HG02588 (cell line): Measurements from ENCODE around the gene KRT75.
"Not testable (repeated sequence)": the region's sequence is repeated elsewhere in the genome, so short reads cannot be mapped to it uniquely, and the experiment has no call there.

Experiments
- ATAC-seq: cut with Tn5 transposase; IDR thresholded peaks from one replicate; pipeline ENCODE4 v1.9.1; 2021; ENCODE audit warnings: mild to moderate bottlenecking, moderate library complexity; ENCODE audit not compliant: unreplicated experiment

KRT75 gene

GRCh38 chr12:52434081-52434733 is at the start of gene KRT75:
TSS of gene KRT75 (minus strand) at chr12:52434371. CDS start at chr12:52434304, 67 bp downstream.
- no peak for ATAC-seq

DNA sequence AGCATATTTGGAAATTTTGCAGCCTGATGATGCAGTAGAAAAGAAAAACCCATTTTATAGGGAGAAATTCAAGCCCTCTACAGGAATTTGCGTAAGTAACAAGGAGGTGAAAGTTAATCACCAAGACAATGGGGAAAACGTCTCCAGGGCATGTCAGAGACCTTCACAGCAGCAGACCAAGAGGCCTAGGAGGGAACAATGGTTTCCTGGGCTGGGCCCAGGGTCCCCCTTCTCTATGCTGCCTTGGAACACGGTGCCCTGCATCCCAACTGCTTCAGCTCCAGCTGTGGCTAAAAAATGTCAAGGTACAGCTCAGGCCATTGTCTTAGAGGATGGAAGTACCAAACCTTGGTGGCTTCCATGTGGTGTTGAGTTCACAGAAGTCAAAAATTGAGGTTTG is 45.9 kb upstream of the KRT75 start:
- ATAC-seq = no peak

DNA sequence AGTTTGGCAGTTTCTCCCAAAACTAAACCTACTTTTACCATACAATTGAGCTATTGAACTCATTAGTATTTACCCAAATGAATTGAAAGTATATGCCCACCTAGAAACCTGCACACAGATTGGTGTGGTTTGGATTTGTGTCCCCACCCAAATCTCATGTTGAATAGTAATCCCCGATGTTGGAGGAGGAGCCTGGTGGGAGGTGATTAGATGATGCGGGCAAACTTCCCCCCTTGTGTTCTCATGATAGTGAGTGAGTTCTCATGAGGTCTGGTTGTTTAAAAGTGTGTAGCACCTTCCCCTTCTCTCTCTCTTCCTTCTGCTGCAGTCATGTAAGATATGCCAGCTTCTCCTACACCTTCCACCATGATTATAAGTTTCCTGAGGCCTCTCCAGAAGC is 43.5 kb upstream of the KRT75 start:
- no peak for ATAC-seq

- no peak for ATAC-seq
Measured at GRCh38 chr12:52474212-52474611, 40.0 kb upstream of the KRT75 start.

DNA sequence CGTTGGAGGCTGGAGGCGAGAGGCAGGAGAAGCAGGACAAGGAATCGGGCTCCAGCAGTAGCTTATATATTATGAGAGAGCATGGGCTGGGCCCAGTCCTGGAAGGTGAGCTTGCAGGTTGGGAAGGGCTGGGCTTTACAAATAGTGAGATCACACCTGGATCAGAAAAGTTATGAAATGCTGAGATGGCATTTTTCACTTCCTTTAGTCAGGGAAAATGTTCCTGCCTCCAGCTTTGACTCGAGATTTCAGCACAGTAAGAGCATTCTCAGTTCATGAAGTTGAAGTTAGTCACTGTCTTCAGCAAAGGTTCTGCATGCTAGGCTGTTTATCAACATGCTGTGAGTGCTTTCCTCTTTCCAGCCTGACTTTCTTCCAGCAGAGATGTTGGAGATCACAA is 39.6 kb upstream of the KRT75 start, which contains the start of gene KRT6C:
Gene KRT6C, minus strand, starts transcription at position 38 of the 400 bp plus-strand sequence. CDS start 68 bp downstream, outside the sequence.
- no peak for ATAC-seq

DNA sequence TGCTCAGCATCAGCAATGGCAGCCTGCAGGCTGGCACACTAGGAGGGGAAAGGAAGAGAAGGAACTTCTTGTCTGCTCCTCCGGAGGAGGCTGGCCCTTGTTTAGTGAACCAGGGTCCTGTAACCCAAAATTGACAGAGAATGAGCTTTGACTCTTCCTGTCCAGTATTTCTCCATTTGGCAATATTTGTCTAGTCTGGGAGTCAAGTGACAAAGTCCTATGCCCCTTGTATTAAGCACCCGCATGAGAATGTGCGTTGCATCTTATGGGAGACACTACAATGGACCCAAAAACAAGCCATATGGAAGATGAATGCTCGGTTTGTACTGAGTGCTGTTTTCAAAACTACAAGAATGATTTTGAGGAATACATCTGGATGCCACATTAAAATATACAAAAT is 35.7 kb upstream of the KRT75 start:
- ATAC-seq = no peak

DNA sequence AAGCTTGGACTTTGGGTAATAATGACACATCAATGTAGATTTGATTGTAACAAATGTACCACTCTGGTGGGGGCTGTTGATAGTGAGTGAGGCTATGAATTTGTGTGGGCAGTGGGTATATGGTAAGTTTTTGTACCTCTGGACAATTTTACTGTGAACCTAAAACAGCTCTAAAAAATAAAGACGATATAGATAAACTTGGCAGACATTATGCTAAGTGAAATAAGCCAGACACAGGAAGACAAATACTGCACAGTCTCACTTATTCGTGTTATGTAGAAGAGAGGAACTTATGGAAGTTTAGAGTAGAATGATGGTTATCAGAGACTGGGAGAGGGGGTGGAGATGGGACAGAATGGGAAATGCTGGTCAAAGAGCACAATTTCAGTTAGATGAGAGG is 30.7 kb upstream of the KRT75 start:
- no peak for ATAC-seq

DNA sequence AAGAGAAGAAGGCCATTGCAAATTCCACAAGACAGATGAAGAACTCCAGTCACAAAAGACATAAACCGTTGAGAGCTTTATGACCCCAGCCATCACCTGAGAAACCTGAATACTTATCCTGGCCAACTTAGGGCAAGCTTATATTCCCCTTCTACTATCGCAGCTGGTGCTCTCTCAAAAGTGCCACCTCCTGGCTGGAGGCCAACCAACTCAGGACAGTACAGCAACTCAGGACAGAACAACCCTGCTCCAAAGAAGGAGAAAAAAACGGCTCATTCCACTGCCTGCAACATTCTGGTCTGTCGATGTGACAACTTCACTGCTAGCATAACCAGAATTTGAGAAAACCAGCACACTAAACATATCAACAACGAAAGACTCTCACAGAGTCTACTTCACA is 27.5 kb upstream of the KRT75 start:
- no peak for ATAC-seq

DNA sequence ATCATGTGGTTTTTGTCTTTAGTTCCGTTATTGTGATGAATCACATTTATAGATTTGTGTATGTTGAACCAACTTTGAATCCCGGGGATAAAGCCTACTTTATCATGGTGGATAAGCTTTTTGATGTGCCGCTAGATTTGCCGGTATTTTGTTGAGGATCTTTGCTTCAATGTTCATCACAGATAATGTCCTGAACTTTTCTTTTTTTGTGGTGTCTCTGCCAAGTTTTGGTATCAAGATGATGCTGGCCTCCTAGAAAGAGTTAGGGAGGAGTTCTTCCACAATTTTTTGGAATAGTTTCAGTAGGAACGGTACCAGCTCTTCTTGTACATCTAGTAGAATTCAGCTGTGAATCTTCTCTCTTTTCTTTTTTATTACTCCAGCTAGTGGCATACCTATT is 24.7 kb upstream of the KRT75 start:
- ATAC-seq = no peak

- no peak for ATAC-seq
Measured at GRCh38 chr12:52455821-52456220, 21.6 kb upstream of the KRT75 start.

GRCh38 chr12:52454411-52455201 is 20.4 kb upstream of the KRT75 start:
- ATAC-seq = no peak

DNA sequence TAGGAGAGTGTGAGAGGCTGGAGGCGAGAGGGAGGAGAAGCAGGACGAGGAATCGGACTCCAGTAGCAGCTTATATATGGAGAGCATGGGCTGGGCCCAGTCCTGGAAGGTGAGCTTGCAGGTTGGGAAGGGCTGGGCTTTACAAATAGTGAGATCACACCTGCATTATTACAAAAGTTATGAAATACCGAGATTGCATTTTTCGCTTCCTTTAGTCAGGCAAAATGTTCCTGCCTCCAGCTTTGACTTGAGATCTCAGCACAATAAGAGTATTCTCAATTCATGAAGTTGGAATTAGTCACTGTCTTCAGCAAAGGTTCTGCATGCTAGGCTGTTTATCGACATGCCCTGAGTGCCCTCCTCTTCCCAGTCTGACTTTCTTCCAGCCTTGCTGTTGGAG is 17.9 kb upstream of the KRT75 start, which contains the start of gene KRT6B:
Gene KRT6B, minus strand, starts transcription at position 46 of the 400 bp plus-strand sequence. CDS start 68 bp downstream, outside the sequence.
- no peak for ATAC-seq

GRCh38 chr12:52448228-52448627 is 14.1 kb upstream of the KRT75 start:
- no peak for ATAC-seq

GRCh38 chr12:52447196-52447595 is 13.0 kb upstream of the KRT75 start:
- not testable (repeated sequence) for ATAC-seq

GRCh38 chr12:52446367-52447045 is 12.3 kb upstream of the KRT75 start:
- no peak for ATAC-seq

DNA sequence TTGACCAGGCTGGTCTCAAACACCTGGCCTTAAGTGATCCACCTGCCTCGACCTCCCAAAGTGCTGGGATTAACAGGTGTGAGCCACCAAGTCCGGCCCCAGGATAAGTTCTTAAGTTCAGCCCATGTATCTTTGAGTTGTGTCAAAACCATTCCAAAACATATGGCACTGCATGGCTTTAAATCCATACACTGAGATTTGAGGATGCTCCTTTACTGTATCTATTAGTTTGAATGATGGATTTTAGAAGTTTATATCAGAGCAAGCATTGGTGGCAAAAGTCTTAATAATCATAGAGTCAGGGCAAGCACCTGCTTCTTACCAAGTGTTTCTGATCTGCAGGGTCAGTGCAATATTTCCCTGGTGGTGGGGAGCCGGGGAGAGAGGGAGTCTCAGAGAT is 11.7 kb upstream of the KRT75 start:
- no peak for ATAC-seq

- no peak for ATAC-seq
Measured at GRCh38 chr12:52444647-52445595, 10.8 kb upstream of the KRT75 start.

DNA sequence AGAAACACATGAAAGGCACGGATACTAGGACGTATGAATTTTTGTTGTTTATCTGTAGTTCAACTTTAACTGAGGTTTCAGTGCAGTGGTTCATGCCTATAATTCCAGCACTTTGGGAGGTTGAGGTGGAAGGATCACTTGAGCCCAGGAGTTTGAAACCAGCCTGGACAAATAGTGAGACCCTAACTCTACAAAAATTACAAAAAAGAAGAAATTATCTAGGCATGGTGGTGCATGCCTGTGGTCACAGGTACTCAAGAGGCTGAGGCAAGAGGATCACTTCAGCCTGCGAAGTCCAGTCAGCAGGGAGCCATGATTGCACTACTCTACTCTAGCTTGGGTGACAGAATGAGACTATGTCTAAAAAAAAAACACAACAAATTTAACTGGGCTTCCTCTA is 9.8 kb upstream of the KRT75 start:
- no peak for ATAC-seq

GRCh38 chr12:52442600-52443061 is 8.5 kb upstream of the KRT75 start:
- no peak for ATAC-seq

DNA sequence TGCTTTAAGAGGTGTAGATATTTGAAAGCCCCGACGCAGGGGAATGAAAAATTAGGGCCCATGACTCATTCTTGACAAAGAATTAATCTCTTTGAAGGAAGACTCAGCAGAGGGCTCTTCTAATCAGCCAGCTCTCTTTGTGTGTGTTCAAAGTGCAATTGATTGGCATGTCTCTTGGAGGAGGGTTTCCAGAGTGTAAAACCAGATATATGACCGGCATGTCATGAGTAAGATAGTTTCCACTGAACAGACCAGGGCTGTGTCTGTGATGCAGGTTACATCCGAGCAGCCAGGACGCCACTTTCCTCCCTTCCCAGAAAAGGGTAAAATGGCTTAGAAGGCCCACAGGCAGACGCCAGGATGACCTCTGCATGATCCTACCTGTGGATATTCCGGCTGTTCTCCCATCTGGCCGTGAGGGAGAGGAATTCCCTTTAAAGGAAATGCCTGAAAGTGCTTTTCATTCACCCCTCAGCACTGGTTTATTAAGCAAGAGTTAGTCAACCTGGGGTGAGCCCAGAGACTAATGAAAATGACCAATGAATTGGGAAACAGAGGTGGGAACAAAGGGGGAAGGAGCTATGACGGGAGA is 7.2 kb upstream of the KRT75 start:
- ATAC-seq = no peak
